ENCODE data around the gene IRGQ.

IRGQ gene

DNA sequence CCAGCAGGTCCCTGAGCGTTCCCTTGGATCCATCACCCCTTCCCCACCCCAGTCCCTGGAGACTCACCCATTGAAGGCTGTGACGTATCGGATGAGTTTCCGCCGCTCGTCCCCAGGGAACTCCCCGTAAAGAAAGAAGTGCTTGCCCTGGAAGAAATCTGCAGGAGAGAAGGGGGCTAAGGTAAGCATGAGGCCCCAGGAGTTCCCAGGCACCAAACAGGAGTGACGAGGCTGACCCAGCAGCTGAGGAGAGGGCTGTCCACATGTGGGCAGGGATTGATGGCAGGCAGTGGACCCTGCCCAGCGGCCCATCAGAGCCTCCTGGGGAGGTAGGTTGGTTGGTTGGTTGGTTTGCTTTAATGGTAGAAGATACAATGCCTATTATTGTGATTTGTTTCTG lies 51.9 kb downstream of the IRGQ start:
- DNase-seq (ENCODE audit: low spot score): no peak

DNA sequence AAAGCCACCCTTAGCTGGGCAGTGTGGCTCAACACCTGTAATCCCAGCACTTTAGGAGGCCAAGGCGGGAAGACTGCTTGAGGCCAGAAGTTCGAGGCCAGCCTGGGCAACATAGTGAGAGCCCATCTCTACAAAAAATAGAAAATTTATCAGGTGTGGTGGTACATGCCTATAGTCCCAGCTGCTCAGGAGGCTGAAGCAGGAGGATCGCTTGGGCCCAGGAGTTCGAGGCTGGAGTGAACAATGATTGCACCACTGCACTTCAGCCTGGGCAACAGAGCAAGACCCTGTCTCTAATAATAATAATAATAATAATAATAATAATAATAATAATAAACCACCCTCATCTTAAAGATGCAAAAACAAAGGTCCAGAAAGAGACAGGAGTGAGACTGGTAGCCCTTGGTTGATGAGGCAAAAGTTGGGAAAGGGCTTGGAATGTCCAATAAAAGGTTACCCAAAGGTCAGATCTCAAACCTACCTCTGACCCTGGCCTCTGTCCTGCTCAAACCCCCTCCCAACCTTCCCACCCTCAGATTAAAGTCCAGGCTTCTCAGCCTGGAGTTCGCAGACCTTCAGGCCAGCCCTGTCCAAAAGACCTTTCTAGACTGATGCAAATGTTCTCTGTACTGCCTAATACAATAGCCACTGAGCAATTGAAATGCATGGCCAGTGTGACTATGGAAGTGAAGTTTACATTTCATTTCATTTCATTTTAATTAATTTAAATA lies 53.8 kb downstream of the IRGQ start:
- DNase-seq (ENCODE audit: low spot score): no peak

DNA sequence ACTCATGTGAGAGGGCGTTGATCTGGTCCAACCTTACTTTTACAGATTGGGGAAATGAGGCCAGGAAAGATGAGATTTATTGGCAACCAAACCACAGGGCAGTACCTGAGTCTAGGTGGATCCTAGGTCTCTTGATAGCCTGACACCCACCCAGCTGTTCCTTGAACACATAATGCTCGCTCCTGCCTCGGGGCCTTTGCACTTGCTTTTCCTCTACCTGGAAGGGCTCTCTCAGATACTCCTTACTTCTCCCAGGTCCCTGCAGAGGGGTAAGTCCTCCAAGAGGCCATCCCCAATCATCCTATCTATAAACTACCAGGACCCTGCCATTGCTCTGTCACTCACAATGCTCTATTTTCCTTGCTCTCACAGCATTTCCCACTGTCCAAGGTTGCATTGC lies 55.6 kb downstream of the IRGQ start:
- no peak for DNase-seq (ENCODE audit: low spot score)

DNA sequence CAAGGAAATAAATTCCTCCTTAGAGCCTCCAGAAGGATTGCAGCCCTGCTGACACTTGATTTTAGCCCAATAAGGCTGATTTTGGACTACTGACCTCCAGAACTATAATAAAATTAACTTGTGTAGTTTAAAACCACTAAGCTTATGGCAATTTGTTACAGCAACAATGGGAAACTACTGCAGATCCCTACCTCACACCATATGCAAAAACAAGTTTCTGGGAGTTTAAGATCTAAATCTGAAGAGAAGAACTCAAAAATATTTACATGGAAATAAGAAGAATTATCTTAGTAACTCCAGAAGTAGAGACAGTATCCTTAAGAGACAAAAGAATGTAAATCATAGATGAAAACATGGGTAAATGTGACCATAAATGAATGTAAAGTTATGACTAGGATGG lies 57.0 kb downstream of the IRGQ start:
- no peak for DNase-seq (ENCODE audit: low spot score)

DNA sequence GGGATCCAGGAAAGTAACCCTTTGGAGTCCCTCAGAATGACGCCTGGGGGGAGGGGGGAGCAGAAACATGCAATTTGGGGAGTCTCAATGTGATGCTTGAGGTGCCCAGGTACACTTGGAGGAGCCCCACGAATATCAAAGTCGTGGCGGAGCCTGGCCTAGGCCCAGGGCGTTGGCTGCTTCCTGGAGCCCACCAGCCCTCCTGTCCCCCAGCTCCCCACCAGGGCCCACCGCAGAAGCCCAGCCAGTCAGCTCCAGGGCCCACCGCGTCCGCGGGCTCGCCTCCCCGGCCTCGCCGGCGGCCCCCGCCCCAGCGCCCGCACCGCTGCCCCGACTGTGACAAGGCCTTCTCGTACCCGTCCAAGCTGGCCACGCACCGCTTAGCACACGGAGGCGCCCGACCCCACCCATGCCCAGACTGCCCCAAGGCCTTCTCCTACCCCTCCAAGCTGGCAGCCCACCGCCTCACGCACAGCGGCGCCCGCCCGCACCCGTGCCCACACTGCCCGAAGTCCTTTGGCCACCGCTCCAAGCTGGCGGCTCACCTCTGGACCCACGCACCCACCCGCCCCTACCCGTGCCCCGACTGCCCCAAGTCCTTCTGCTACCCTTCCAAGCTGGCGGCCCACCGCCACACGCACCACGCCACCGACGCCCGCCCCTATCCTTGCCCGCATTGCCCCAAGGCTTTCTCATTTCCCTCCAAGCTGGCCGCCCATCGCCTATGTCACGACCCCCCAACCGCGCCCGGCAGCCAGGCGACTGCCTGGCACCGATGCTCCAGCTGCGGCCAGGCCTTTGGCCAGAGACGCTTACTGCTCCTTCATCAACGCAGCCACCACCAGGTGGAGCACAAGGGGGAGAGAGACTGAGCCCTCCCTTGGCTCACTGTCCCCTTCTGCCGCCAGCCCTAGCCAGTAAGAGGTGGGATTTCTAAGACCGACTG lies 60.8 kb downstream of the IRGQ start:
- DNase-seq (ENCODE audit: low spot score): peak; percentile 30

Data from hematopoietic multipotent progenitor cell treated with erythropoietin and hydrocortisone succinate and interleukin-3 and kit ligand, for 15 days (in vitro differentiated cells).